HCT116 (cell line): ENCODE results near the gene KLHDC7B. TPM values are rescaled to one million over a fixed set of nuclear protein-coding genes. Genes with fewer than 3 reads are reported as not detected.

Experiments
- ATAC-seq: fragments of 200-7000 bp; cut with Tn5 transposase; 2 replicates; pipeline ENCODE4 v1.9.1; 2020; ENCODE audit warnings: mild to moderate bottlenecking, moderate library complexity
- BruUV-seq: library from RNA; stranded (reverse); fragments of 400-500 nt; replicated peaks from 2 replicates; lab custom pipeline; 2021; lab: Mats Ljungman, UMichigan
- CTCF ChIA-PET: fragments of 300-600 bp; sonication (Branson Sonifier 250); formaldehyde crosslinking; loops from one replicate; lab custom pipeline; 2021; ENCODE audit warnings: antibody characterized with exemption; lab: Charles Lee
- POLR2A ChIA-PET: fragments of 300-600, 350-600 bp; sonication (Branson Sonifier 250); formaldehyde crosslinking; loops from one replicate; lab custom pipeline; 2021; ENCODE audit warnings: antibody characterized with exemption; lab: Charles Lee
- RAD21 ChIA-PET, 2 experiments: fragments of 300-600 bp; sonication (Branson Sonifier 250); formaldehyde crosslinking; loops; one replicate each; lab custom pipeline; 2023; ENCODE audit warnings: low total read pairs in 2 of 2; ENCODE audit not compliant: uncharacterized antibody in 2 of 2, unreplicated experiment in 2 of 2, low non-redundant PET in 1 of 2; lab: Charles Lee
- DNase-seq: peaks from one replicate; pipeline ENCODE4 v3.0.0-alpha.2; 2010; ENCODE audit warnings: low read depth, low spot score
- H2AFZ ChIP-seq: fragments of 200-600 bp; shearing (Covaris generic), sonication (generic); 2 replicates; pipeline ENCODE4 v1.6.1; 2017; ENCODE audit warnings: low read depth, mixed run types, mixed read lengths, antibody characterized with exemption, low read length; ENCODE audit not compliant: poor library complexity, severe bottlenecking
- H3K27ac ChIP-seq: 2 replicates; pipeline ENCODE4 v1.5.1; 2012; ENCODE audit warnings: low read depth, low read length
- H3K27me3 ChIP-seq: fragments of 200-600 bp; sonication (generic); 2 replicates; pipeline ENCODE4 v1.6.1; 2016; ENCODE audit warnings: mixed run types, low read length, mixed read lengths; ENCODE audit not compliant: insufficient read depth
- H3K36me3 ChIP-seq, 2 experiments: fragments of 200-500 bp in 1 of 2; fragments of 200-600 bp in 1 of 2; sonication (Bioruptor generic) in 1 of 2; sonication (generic) in 1 of 2; 2 replicates each; pipeline versions ENCODE4 v1.5.1 to v1.6.1; 2014 to 2016; ENCODE audit warnings: low read length in 2 of 2, inconsistent platforms in 1 of 2, mixed read lengths in 1 of 2, mixed run types in 1 of 2; ENCODE audit not compliant: insufficient read depth in 2 of 2, control insufficient read depth in 1 of 2
- H3K4me1 ChIP-seq, 2 experiments: fragments of 200-600 bp in 1 of 2; sonication (generic) in 1 of 2; 2 replicates each; pipeline versions ENCODE4 v1.5.1 to v1.6.1; 2012 to 2017; ENCODE audit warnings: low read length in 2 of 2, inconsistent platforms in 1 of 2, mild to moderate bottlenecking in 1 of 2, mixed read lengths in 1 of 2, mixed run types in 1 of 2, moderate library complexity in 1 of 2; ENCODE audit not compliant: insufficient read depth in 2 of 2, control insufficient read depth in 1 of 2
- H3K4me2 ChIP-seq: fragments of 200-600 bp; sonication (generic); 2 replicates; pipeline ENCODE4 v1.6.1; 2017; ENCODE audit warnings: mixed run types, low read length, mixed read lengths
- H3K4me3 ChIP-seq, 2 experiments: fragments of 200-600 bp in 1 of 2; sonication (generic) in 1 of 2; replicated peaks in 1 of 2; 2 replicates each; pipeline ENCODE4 v1.5.1; 2011 to 2016; ENCODE audit warnings: low read length in 2 of 2, control low read depth in 1 of 2, low read depth in 1 of 2, mild to moderate bottlenecking in 1 of 2, mixed read lengths in 1 of 2, mixed run types in 1 of 2
- H3K79me2 ChIP-seq: fragments of 200-600 bp; sonication (generic); 2 replicates; pipeline ENCODE4 v1.6.1; 2017; ENCODE audit warnings: mild to moderate bottlenecking, mixed run types, low read length, moderate library complexity, mixed read lengths; ENCODE audit not compliant: insufficient read depth
- H3K9ac ChIP-seq: fragments of 200-600 bp; sonication (generic); 2 replicates; pipeline ENCODE4 v1.6.1; 2016; ENCODE audit warnings: low read length, mixed read lengths
- H3K9me2 ChIP-seq: fragments of 200-600 bp; sonication (generic), shearing (Covaris generic); 2 replicates; pipeline ENCODE4 v1.6.1; 2017; ENCODE audit warnings: mixed run types, mild to moderate bottlenecking, moderate library complexity; ENCODE audit not compliant: insufficient read depth
- H3K9me3 ChIP-seq, 2 experiments: fragments of 200-500 bp in 1 of 2; fragments of 200-600 bp in 1 of 2; sonication (Bioruptor generic) in 1 of 2; sonication (generic) in 1 of 2; 2 replicates each; pipeline ENCODE4 v1.6.1; 2014 to 2017; ENCODE audit warnings: low read length in 2 of 2, mixed read lengths in 2 of 2, inconsistent platforms in 1 of 2, low read depth in 1 of 2, mild to moderate bottlenecking in 1 of 2, mixed run types in 1 of 2, moderate library complexity in 1 of 2; ENCODE audit not compliant: control insufficient read depth in 1 of 2, insufficient read depth in 1 of 2
- H4K20me1 ChIP-seq: fragments of 200-600 bp; sonication (generic), shearing (Covaris generic); 2 replicates; pipeline ENCODE4 v1.6.1; 2017; ENCODE audit warnings: mixed run types, mild to moderate bottlenecking, moderate library complexity; ENCODE audit not compliant: insufficient read depth
- JUND ChIP-seq: IDR thresholded peaks from 2 replicates; pipeline ENCODE4 v1.6.1; 2012
- POLR2A ChIP-seq: IDR thresholded peaks from 2 replicates; pipeline ENCODE4 v1.7.0; 2011; ENCODE audit warnings: borderline replicate concordance; ENCODE audit not compliant: insufficient read depth, insufficient read length; ENCODE audit errors: extremely low read depth
- POLR2AphosphoS5 ChIP-seq: IDR thresholded peaks from 2 replicates; pipeline ENCODE4 v1.6.1; 2011; ENCODE audit warnings: mild to moderate bottlenecking, low read depth, low read length, moderate library complexity
- SP1 ChIP-seq: IDR thresholded peaks from 2 replicates; pipeline ENCODE4 v1.6.1; 2012; ENCODE audit warnings: low read depth
- ZFX ChIP-seq: fragments of 450-650 bp; IDR thresholded peaks from 2 replicates; pipeline ENCODE4 v1.6.1; 2017
- intact Hi-C: fragments of 100-400 bp; cut with micrococcal nuclease; formaldehyde crosslinking; loops from 2 replicates; pipeline ENCODE4 v1.10.0; 2022
- total RNA-seq: library from RNA; stranded (reverse); gene quantifications from one replicate; pipeline ENCODE4 v1.2.1, GENCODE V29; 2021; ENCODE audit not compliant: unreplicated experiment
- TF ChIP-seq, protein P1 (sequence below): IDR thresholded peaks from 2 replicates; pipeline ENCODE4 v1.6.1; 2012

KLHDC7B gene
- total RNA-seq, 1 experiment from 2014 or later, result 0.69 TPM

DNA sequence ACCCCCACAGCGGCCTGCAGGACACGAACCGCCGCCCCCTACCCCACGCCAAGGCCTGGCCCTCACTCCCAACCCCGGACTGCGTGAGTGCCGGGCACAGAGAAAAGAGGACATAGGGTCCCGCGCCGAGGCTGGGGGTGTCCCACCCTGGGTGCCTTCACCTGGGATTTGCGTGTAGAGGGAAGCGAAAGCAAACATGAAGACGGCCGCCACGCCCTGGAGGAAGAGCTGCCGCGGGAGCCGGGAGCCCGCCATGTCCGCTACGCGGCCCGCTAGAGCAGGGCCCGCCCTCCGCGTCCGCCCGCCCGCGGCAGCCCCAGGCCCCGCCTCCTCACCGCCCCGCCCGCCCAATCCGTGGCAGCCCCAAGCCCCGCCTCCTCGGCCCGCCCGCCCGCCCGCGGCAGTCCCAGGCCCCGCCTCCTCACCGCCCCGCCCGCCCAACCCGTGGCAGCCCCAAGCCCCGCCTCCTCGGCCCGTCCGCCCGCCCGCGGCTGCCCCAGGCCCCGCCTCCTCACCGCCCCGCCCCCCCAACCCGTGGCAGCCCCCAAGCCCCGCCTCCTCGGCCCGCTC is 38.2 kb upstream of the KLHDC7B start, which contains the start of gene LMF2:
Gene LMF2 (minus strand): TSS at position 282 of the 570 bp plus-strand sequence. CDS start 27 bp downstream, at position 255.
- Histone ChIP-seq H3K4me2 (peak within 1 kb of the TSS; percentile 93), H3K9ac (peak within 1 kb of the TSS; percentile 94), H3K4me3 (peak within 1 kb of the TSS; percentile 67 to 99), H3K4me1 (peaks cover 10 to 17% of the 10 kb centered on the region in 2 experiments), H3K27ac (peak within 1 kb of the TSS; percentile 84), H3K27me3 (no peaks in the 10 kb centered on the region), H2AFZ (no peak within 1 kb of the TSS), H3K9me2 (no peaks in the 10 kb centered on the region), H3K36me3 (peaks cover 0 to 8% of the 10 kb centered on the region in 2 experiments; a peak in 1 of 4 replicates), H3K79me2 (peaks cover 52% of the 10 kb centered on the region), H4K20me1 (no peaks in the 10 kb centered on the region), H3K9me3 (no peaks in the 10 kb centered on the region)
- intact Hi-C loops, result no loop called here
- ATAC-seq, result peak; percentile 83
- no peak for DNase-seq
- RAD21 ChIA-PET, result interaction anchor here (0.8 to 0.9 kb wide), 2 partner anchors 18 kb away, joined by 4 to 8 read pairs; partner anchors contain the start of gene SCO2 (in 2 of the 2)
- TF ChIP-seq, protein P1, sequence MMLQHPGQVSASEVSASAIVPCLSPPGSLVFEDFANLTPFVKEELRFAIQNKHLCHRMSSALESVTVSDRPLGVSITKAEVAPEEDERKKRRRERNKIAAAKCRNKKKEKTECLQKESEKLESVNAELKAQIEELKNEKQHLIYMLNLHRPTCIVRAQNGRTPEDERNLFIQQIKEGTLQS, result no peak
- TF ChIP-seq SP1 (no peak), JUND (no peak), POLR2AphosphoS5 (peak; percentile 75), POLR2A (no peak), ZFX (peak; percentile 85; the same call in 1 of the 2 replicates)
- CTCF ChIA-PET, result interaction anchor here (0.8 to 1.8 kb wide), 5 partner anchors 9 to 256 kb away, joined by 3 to 21 read pairs (median 3); partner anchors contain the start of genes HDAC10, SCO2 and SYCE3
- BruUV-seq, result no TSS peak
- POLR2A ChIA-PET, result interaction anchor here (0.6 to 2.1 kb wide), 4 partner anchors 8 to 56 kb away, joined by 3 to 20 read pairs (median 3); partner anchors contain the start of genes SCO2 and SYCE3
